HepG2 (cell line): ENCODE results near the gene CHCHD6.

Experiments used
- GABPB1 ChIP-seq: IDR thresholded peaks from 2 replicates; pipeline ENCODE4 v1.6.1; 2016; ENCODE audit warnings: mild to moderate bottlenecking, missing genetic modification reagents, moderate library complexity, missing compliant biosample characterization
- PCBP2 ChIP-seq: fragments of 200-400 bp; formaldehyde crosslinking; optimal IDR thresholded peaks from 2 replicates; pipeline ENCODE3; 2018; ENCODE audit warnings: low read length, low read depth; ENCODE audit not compliant: poor library complexity, severe bottlenecking
- POLR2AphosphoS5 ChIP-seq: IDR thresholded peaks from 2 replicates; pipeline ENCODE4 v1.6.1; 2012; ENCODE audit warnings: low read depth, low read length
- ZNF558 ChIP-seq: sonication (generic); formaldehyde crosslinking; IDR thresholded peaks from 2 replicates; pipeline ENCODE4 v1.9.0; 2022; ENCODE audit warnings: mild to moderate bottlenecking, missing genetic modification reagents, borderline replicate concordance

- no peak for TF ChIP-seq GABPB1
- no peak for TF ChIP-seq PCBP2
- TF ChIP-seq ZNF558 (CRISPR knock-in tag): no peak
- no peak for TF ChIP-seq POLR2AphosphoS5
Measured at GRCh38 chr3:126881861-126882260, 177.8 kb downstream of the CHCHD6 start.
